Measurements from ENCODE around the gene QRFP. TPM values are rescaled to one million over a fixed set of nuclear protein-coding genes. Genes with fewer than 3 reads are reported as not detected.

The QRFP gene
- total RNA-seq, 1 donor from 2014 or later = not detected

DNA sequence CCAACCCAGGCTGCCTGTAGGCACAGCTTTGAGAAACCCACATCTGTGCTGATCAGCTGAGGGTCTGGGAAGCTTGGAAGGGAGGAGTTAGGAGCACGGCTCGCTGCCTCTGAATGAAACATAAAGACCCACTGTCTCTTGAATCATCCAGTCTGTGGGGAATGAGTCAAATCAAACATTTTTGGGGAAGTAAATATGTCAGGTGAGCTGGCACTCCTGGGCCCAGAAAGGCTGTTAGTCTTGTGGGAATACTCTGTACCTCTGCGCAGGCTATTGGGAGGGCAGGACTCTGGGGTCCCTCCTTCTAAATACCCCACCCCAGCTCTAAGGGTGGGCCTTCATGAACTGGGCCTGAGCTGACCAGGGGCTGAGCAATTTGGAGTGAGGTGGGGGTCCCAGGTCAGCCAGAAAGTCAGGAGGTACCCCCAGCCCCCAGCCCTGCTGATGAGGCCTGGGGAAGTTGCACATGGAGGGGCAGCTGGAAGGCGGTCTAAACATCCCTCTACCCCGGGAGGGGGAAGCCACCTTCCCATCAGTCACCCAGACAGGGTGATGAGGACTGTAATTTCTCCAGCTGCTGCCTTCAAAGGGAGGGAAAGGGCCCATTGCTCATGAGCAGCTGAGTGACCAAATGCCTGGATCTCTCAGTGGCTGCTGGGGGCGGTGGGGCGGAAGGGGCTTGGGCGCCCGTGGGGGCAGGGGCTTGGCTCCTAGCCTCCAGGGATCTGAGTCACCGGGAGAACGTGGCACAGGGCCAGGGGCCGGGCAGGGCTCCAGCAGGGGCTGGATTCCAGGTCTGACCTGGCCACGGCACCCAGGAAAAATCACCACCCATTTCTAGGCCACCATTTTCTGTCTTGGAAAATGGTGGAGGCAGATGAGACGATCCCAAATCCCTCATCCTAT is 31.6 kb upstream of the QRFP start:
- H3K36me3 ChIP-seq = no peaks in the 10 kb centered on the region
- no peak overlapping the region for H3K27ac ChIP-seq
- intact Hi-C loops (cut with DNase I) = no loop called here
- no peaks in the 10 kb centered on the region for H3K9me3 ChIP-seq
- no peaks in the 10 kb centered on the region for H3K27me3 ChIP-seq
- H3K4me1 ChIP-seq = no peaks in the 10 kb centered on the region
- DNase-seq (ENCODE audit: low spot score in 2 of 2) = no peak
- no peak overlapping the region for H3K4me3 ChIP-seq
- TF ChIP-seq, protein P1, sequence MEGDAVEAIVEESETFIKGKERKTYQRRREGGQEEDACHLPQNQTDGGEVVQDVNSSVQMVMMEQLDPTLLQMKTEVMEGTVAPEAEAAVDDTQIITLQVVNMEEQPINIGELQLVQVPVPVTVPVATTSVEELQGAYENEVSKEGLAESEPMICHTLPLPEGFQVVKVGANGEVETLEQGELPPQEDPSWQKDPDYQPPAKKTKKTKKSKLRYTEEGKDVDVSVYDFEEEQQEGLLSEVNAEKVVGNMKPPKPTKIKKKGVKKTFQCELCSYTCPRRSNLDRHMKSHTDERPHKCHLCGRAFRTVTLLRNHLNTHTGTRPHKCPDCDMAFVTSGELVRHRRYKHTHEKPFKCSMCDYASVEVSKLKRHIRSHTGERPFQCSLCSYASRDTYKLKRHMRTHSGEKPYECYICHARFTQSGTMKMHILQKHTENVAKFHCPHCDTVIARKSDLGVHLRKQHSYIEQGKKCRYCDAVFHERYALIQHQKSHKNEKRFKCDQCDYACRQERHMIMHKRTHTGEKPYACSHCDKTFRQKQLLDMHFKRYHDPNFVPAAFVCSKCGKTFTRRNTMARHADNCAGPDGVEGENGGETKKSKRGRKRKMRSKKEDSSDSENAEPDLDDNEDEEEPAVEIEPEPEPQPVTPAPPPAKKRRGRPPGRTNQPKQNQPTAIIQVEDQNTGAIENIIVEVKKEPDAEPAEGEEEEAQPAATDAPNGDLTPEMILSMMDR (IDR thresholded peaks at IDR 0.05) = no peak

DNA sequence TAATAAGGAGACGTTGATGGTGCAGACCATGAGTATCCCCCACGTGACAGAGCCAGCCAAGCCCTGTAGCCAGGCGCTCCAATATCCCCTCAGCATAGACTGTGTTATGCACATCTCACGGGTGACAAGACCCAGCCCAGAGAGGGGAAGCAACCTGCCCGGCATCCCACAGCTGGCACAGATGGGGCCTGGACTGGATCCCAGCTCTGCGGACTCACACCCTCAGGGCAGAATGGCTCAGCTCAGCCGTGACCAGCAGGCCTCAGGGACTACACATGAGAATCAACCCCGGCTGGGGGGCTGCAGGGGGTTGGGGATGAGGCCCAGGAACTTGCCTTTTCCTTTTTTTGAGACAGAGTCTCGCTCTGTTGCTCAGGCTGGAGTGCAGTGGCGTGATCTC is 30.7 kb upstream of the QRFP start:
- intact Hi-C loops (cut with DNase I) = no loop called here
- no peaks in the 10 kb centered on the region for H3K4me1 ChIP-seq
- TF ChIP-seq, protein P1 (IDR thresholded peaks at IDR 0.05) = no peak
- H3K27ac ChIP-seq = no peak overlapping the region
- H3K27me3 ChIP-seq = no peaks in the 10 kb centered on the region
- no peaks in the 10 kb centered on the region for H3K36me3 ChIP-seq
- no peak overlapping the region for H3K4me3 ChIP-seq
- DNase-seq (ENCODE audit: low spot score in 2 of 2) = no peak
- no peaks in the 10 kb centered on the region for H3K9me3 ChIP-seq

DNA sequence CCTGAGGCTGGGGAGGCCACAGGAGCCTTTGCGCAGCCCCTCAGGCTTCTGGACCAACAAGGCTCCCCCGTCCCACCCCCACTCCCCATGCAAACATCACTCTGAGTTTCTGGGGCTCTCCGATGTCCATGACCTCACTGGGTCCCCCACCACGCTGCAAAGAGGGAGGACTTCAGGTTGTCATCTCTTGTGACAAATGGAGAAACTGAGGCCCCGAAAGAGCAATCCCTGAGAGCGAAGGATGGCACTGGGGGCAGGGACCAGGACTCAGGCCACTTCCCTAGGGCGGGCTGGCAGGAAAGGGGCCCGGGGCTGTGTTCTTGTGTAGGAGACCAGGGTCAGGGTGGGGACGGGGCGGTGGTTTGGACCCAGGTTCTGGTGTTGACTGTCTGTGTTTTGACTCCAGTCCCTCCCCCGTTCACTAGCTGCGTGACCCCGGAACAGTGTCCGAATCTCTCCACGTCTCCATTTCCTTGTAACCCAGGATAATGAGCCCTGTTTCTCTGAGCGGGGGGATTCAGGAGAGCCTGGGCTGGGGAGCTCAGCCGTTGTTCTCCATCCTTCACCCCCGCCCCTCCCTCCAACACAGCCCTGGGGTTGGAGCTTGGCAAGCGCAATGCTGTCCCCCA is 28.6 kb upstream of the QRFP start:
- no peak for DNase-seq (ENCODE audit: low spot score in 2 of 2)
- H3K27ac ChIP-seq = no peak overlapping the region
- H3K36me3 ChIP-seq = no peaks in the 10 kb centered on the region
- no peaks in the 10 kb centered on the region for H3K27me3 ChIP-seq
- H3K4me1 ChIP-seq = no peaks in the 10 kb centered on the region
- no peaks in the 10 kb centered on the region for H3K9me3 ChIP-seq
- H3K4me3 ChIP-seq = no peak overlapping the region
- intact Hi-C loops (cut with DNase I) = no loop called here
- TF ChIP-seq, protein P1 (IDR thresholded peaks at IDR 0.05) = no peak

DNA sequence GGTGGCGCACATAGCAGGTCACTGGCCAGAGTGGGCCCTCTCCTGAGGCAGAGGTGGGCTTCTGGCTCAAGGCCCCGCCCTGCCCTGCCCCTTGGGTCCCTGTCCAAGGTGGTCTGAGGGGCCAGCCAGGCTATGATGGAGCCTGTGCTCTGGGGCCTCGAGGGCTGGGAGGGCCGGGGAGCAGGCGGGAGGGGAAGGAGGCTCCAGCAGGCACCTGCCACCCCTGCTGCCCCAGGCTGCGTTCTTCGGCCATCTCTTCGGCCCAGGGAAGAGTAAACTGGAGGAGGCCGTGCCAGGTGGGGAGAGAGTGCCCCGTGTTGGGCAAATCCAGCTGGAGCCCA is 27.8 kb upstream of the QRFP start:
- TF ChIP-seq, protein P1 (IDR thresholded peaks at IDR 0.05) = no peak
- Histone ChIP-seq H3K4me3 (no peak overlapping the region), H3K36me3 (no peaks in the 10 kb centered on the region), H3K27ac (no peak overlapping the region), H3K4me1 (no peaks in the 10 kb centered on the region), H3K27me3 (no peaks in the 10 kb centered on the region), H3K9me3 (no peaks in the 10 kb centered on the region)
- intact Hi-C loops (cut with DNase I) = no loop called here
- no peak for DNase-seq (ENCODE audit: low spot score in 2 of 2)

DNA sequence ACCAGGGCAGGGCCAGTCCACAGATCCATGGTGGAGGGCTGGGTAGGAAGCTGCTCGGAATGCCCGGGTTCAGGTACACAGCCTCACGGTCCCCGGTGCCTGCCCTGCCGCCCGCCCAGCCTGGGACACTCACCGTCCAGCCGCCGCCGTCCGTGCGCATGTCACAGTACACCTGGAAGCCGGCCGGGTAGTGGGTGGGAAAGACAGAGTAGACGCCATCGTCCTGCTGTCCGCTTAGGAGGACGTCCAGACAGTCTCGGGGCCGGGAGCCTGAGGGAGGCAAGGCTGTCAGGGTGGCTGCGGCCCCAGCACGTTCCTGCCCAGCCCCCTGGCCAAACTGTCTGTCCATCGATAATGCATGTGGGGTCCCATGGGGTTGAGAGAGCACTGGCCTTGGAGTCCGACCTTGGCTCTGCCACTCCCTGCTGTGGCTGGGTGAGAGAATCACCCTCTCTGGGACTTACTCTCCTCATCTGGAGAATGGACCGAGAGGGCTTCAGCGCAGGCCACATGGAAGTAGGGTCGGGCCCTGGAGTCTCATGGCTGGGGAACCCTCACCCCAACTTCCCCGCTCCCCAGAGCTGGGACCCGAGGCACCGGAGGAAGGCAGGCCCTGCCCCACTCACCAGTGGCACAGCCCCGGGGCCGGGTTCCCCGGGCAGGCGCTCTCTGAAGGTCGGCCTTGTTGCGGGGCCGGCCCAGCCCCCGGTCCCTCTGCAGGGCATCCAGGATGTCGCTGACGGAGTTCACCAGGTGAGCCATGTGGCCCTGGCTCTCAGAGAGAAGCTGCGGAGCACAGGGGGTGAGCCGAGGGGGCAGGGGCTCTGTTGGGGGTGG is 27.2 kb upstream of the QRFP start:
- TF ChIP-seq, protein P1 (IDR thresholded peaks at IDR 0.05) = no peak
- H3K27ac ChIP-seq = no peak overlapping the region
- intact Hi-C loops (cut with DNase I) = no loop called here
- H3K36me3 ChIP-seq = no peaks in the 10 kb centered on the region
- no peaks in the 10 kb centered on the region for H3K4me1 ChIP-seq
- H3K9me3 ChIP-seq = no peaks in the 10 kb centered on the region
- no peaks in the 10 kb centered on the region for H3K27me3 ChIP-seq
- H3K4me3 ChIP-seq = no peak overlapping the region
- no peak for DNase-seq (ENCODE audit: low spot score in 2 of 2)

All from ascending aorta (tissue), 2 donors.